Thyroid gland (tissue), 4 donors: ENCODE data around the gene NDC1.

ENCODE experiments used
- CTCF ChIP-seq, 6 experiments: fragments of 200-600 bp in 3 of 6; fragments of 450-650 bp in 3 of 6; sonication (generic) in 3 of 6; IDR thresholded peaks; one replicate each; pipeline ENCODE4 v1.5.1; 2016 to 2019; ENCODE audit warnings: antibody characterized with exemption in 6 of 6, mild to moderate bottlenecking in 2 of 6, inconsistent platforms in 1 of 6, moderate library complexity in 1 of 6
- POLR2A ChIP-seq, 2 donors: fragments of 450-650 bp; IDR thresholded peaks; one replicate each; pipeline ENCODE4 v1.6.1; 2017; ENCODE audit warnings: antibody characterized with exemption in 2 of 2, mild to moderate bottlenecking in 2 of 2, moderate library complexity in 1 of 2

GRCh38 chr1:53825306-53825705 is 12.8 kb downstream of the NDC1 start:
- TF ChIP-seq CTCF (IDR thresholded peaks at IDR 0.05), result no peak
- no peak for TF ChIP-seq POLR2A (IDR thresholded peaks at IDR 0.05)
